Measurements from ENCODE around the gene CERKL.

Gene CERKL

GRCh38 chr2:181500201-181500600 lies 156.7 kb downstream of the CERKL start:
- no peak for DNase-seq (ENCODE audit: low read depth)

- DNase-seq (ENCODE audit: low read depth), result no peak
Measured at GRCh38 chr2:181499231-181499630, 157.7 kb downstream of the CERKL start.
